Tibial artery (tissue), 4 donors: ENCODE results near the gene PPM1E.

Experiments used
- DNase-seq, 2 donors: peaks; one replicate each; pipeline ENCODE4 v3.0.0-alpha.2; 2019
- H3K27ac ChIP-seq, 2 donors: fragments of 200-600 bp; sonication (generic) in 1 of 2; 1 replicate in 1 of 2; 2 replicates in 1 of 2; pipeline ENCODE4 v1.5.1; 2018 to 2019; ENCODE audit warnings: mild to moderate bottlenecking in 1 of 2
- H3K27me3 ChIP-seq, 2 donors: fragments of 200-600 bp; sonication (generic) in 1 of 2; one replicate each; pipeline versions ENCODE4 v1.5.1 to v1.6.0; 2016 to 2019
- H3K36me3 ChIP-seq, 3 donors: fragments of 200-600 bp; sonication (generic) in 2 of 3; one replicate each; pipeline ENCODE4 v1.5.1; 2016 to 2019; ENCODE audit warnings: mild to moderate bottlenecking in 2 of 3
- H3K4me1 ChIP-seq, 4 donors: fragments of 200-600 bp; sonication (generic) in 2 of 4; 1 replicate in 3 of 4; 2 replicates in 1 of 4; pipeline ENCODE4 v1.5.1; 2016 to 2019
- H3K4me3 ChIP-seq, 2 donors: fragments of 200-600 bp; sonication (generic) in 1 of 2; 1 replicate in 1 of 2; 2 replicates in 1 of 2; pipeline ENCODE4 v1.5.1; 2018 to 2019; ENCODE audit warnings: mild to moderate bottlenecking in 2 of 2
- H3K9me3 ChIP-seq, 3 donors: fragments of 200-600 bp; sonication (generic) in 1 of 3; one replicate each; pipeline ENCODE4 v1.5.1; 2016 to 2019
- CTCF ChIP-seq, 2 experiments: fragments of 200-600 bp in 1 of 2; fragments of 450-650 bp in 1 of 2; IDR thresholded peaks; one replicate each; pipeline ENCODE4 v1.5.1; 2017 to 2019; ENCODE audit warnings: antibody characterized with exemption in 2 of 2, mild to moderate bottlenecking in 1 of 2, moderate library complexity in 1 of 2
- intact Hi-C: fragments of 100-400 bp; cut with DNase I; formaldehyde crosslinking; loops from one replicate; pipeline ENCODE4 v1.15.0; 2023; ENCODE audit warnings: low total_unique reads

Gene PPM1E

GRCh38 chr17:58753026-58753425 lies 2.6 kb upstream of the PPM1E start:
- no peak for DNase-seq
- Histone ChIP-seq H3K4me1 (peaks cover 0 to 20% (median 18%) of the 10 kb centered on the region in 4 donors), H3K27me3 (peaks cover 0 to 34% of the 10 kb centered on the region in 2 donors), H3K27ac (no peak overlapping the region), H3K4me3 (no peak overlapping the region), H3K36me3 (no peaks in the 10 kb centered on the region), H3K9me3 (no peaks in the 10 kb centered on the region)
- intact Hi-C loops, result no loop called here
- no peak for TF ChIP-seq CTCF (IDR thresholded peaks at IDR 0.05)

GRCh38 chr17:58755269-58755576 lies 431 bp upstream of the PPM1E start:
- DNase-seq, result no peak
- H3K9me3 ChIP-seq, result no peaks in the 10 kb centered on the region
- H3K4me3 ChIP-seq, result peak overlapping the region in 1 of 2 donors; percentile 53
- peaks cover 0 to 53% of the 10 kb centered on the region in 2 donors for H3K27me3 ChIP-seq
- no peak for TF ChIP-seq CTCF (IDR thresholded peaks at IDR 0.05)
- H3K36me3 ChIP-seq, result no peaks in the 10 kb centered on the region
- intact Hi-C loops, result no loop called here
- H3K4me1 ChIP-seq, result peaks cover 0 to 20% (median 18%) of the 10 kb centered on the region in 4 donors
- H3K27ac ChIP-seq, result no peak overlapping the region

GRCh38 chr17:58756246-58757161 lies 850 bp downstream of the PPM1E start:
- TF ChIP-seq CTCF (IDR thresholded peaks at IDR 0.05), result no peak
- peaks cover 0 to 20% (median 18%) of the 10 kb centered on the region in 4 donors for H3K4me1 ChIP-seq
- H3K27me3 ChIP-seq, result peaks cover 0 to 58% of the 10 kb centered on the region in 2 donors
- no peaks in the 10 kb centered on the region for H3K9me3 ChIP-seq
- no peaks in the 10 kb centered on the region for H3K36me3 ChIP-seq
- intact Hi-C loops, result no loop called here
- H3K27ac ChIP-seq, result no peak overlapping the region
- no peak for DNase-seq
- peak overlapping the region; percentile 38 to 53 for H3K4me3 ChIP-seq

- Histone ChIP-seq H3K9me3 (no peaks in the 10 kb centered on the region), H3K36me3 (no peaks in the 10 kb centered on the region), H3K4me1 (peaks cover 0 to 20% (median 18%) of the 10 kb centered on the region in 4 donors), H3K27me3 (peaks cover 0 to 58% of the 10 kb centered on the region in 2 donors), H3K27ac (no peak overlapping the region), H3K4me3 (no peak overlapping the region)
- no peak for TF ChIP-seq CTCF (IDR thresholded peaks at IDR 0.05)
- intact Hi-C loops, result no loop called here
- no peak for DNase-seq
These were observed 1.5 kb downstream of the PPM1E start for GRCh38 chr17:58757162-58757613.

GRCh38 chr17:58758890-58759289 lies 3.2 kb downstream of the PPM1E start:
- DNase-seq, result no peak
- H3K27ac ChIP-seq, result no peak overlapping the region
- intact Hi-C loops, result no loop called here
- no peak for TF ChIP-seq CTCF (IDR thresholded peaks at IDR 0.05)
- H3K36me3 ChIP-seq, result no peaks in the 10 kb centered on the region
- peaks cover 0 to 20% (median 18%) of the 10 kb centered on the region in 4 donors for H3K4me1 ChIP-seq
- peaks cover 0 to 58% of the 10 kb centered on the region in 2 donors for H3K27me3 ChIP-seq
- no peaks in the 10 kb centered on the region for H3K9me3 ChIP-seq
- no peak overlapping the region for H3K4me3 ChIP-seq
